CD14-positive monocyte (primary cell): ENCODE data around the gene TMEM92. TPM values are rescaled to one million over a fixed set of nuclear protein-coding genes. Genes with fewer than 3 reads are reported as not detected.
A peak's percentile ranks its signal among the peaks of the same experiment; 100 is the strongest.

Experiments used
- DNase-seq, 3 donors: peaks; one replicate each; pipeline ENCODE4 v3.0.0-alpha.2; 2011 to 2022
- H2AFZ ChIP-seq: 2 replicates; pipeline ENCODE4 v1.6.0; 2012; ENCODE audit warnings: mild to moderate bottlenecking, low read depth, low read length, inconsistent platforms; ENCODE audit not compliant: insufficient read depth, poor library complexity, severe bottlenecking
- H3K27ac ChIP-seq, 2 donors: 1 replicate in 1 of 2; 2 replicates in 1 of 2; pipeline ENCODE4 v1.5.1; 2012 to 2013; ENCODE audit warnings: low read length in 2 of 2, control low read depth in 1 of 2, inconsistent platforms in 1 of 2, low read depth in 1 of 2, mild to moderate bottlenecking in 1 of 2
- H3K27me3 ChIP-seq, 2 donors: one replicate each; pipeline versions ENCODE4 v1.6.0 to v1.6.1; 2011 to 2013; ENCODE audit warnings: low read length in 2 of 2; ENCODE audit not compliant: control insufficient read depth in 2 of 2, insufficient read depth in 2 of 2
- H3K36me3 ChIP-seq, 2 donors: replicated peaks in 1 of 2; 1 replicate in 1 of 2; 2 replicates in 1 of 2; pipeline versions ENCODE4 v1.5.1 to v1.6.1; 2012 to 2013; ENCODE audit warnings: low read length in 2 of 2, control low read depth in 1 of 2, inconsistent platforms in 1 of 2, mild to moderate bottlenecking in 1 of 2; ENCODE audit not compliant: insufficient read depth in 2 of 2, control insufficient read depth in 1 of 2
- H3K4me1 ChIP-seq, 2 donors: 1 replicate in 1 of 2; 2 replicates in 1 of 2; pipeline versions ENCODE4 v1.5.1 to v1.6.1; 2012 to 2013; ENCODE audit warnings: low read length in 2 of 2, control low read depth in 1 of 2, inconsistent platforms in 1 of 2, mild to moderate bottlenecking in 1 of 2, moderate library complexity in 1 of 2; ENCODE audit not compliant: insufficient read depth in 2 of 2, control insufficient read depth in 1 of 2
- H3K4me2 ChIP-seq: replicated peaks from 2 replicates; pipeline ENCODE3; 2012; ENCODE audit warnings: low read length, moderate library complexity, mild to moderate bottlenecking; ENCODE audit not compliant: poor library complexity, severe bottlenecking; ENCODE audit errors: extremely low read depth
- H3K4me3 ChIP-seq, 3 experiments: fragments of 200-600 bp in 1 of 3; sonication (generic) in 1 of 3; replicated peaks in 1 of 3; 1 replicate in 2 of 3; 2 replicates in 1 of 3; pipeline ENCODE4 v1.5.1; 2011 to 2013; ENCODE audit warnings: low read length in 3 of 3, mild to moderate bottlenecking in 3 of 3, control low read depth in 2 of 3, low read depth in 2 of 3, inconsistent platforms in 1 of 3, moderate library complexity in 1 of 3
- H3K79me2 ChIP-seq: 2 replicates; pipeline ENCODE4 v1.6.0; 2012; ENCODE audit warnings: mild to moderate bottlenecking, control low read depth, inconsistent platforms, low read length, moderate library complexity; ENCODE audit not compliant: insufficient read depth
- H3K9ac ChIP-seq: 2 replicates; pipeline ENCODE4 v1.6.0; 2017; ENCODE audit warnings: low read length, mild to moderate bottlenecking; ENCODE audit not compliant: insufficient read depth, poor library complexity, severe bottlenecking
- H3K9me3 ChIP-seq, 2 donors: replicated peaks in 1 of 2; 1 replicate in 1 of 2; 2 replicates in 1 of 2; pipeline versions ENCODE4 v1.5.1 to v1.6.1; 2012 to 2013; ENCODE audit warnings: low read length in 2 of 2, control low read depth in 1 of 2; ENCODE audit not compliant: control insufficient read depth in 1 of 2, insufficient read depth in 1 of 2
- H4K20me1 ChIP-seq: 2 replicates; pipeline ENCODE4 v1.6.0; 2012; ENCODE audit warnings: mild to moderate bottlenecking, low read length, control low read depth, moderate library complexity; ENCODE audit not compliant: insufficient read depth
- H3K27ac Mint-ChIP-seq, 7 donors: one replicate each; pipeline ENCODE4 v1.8.0; 2020; ENCODE audit warnings: mild to moderate bottlenecking in 7 of 7, mixed read lengths in 7 of 7, moderate library complexity in 6 of 7, inconsistent platforms in 2 of 7
- H3K27me3 Mint-ChIP-seq, 3 donors: one replicate each; pipeline ENCODE4 v1.8.0; 2021 to 2022; ENCODE audit warnings: low read depth in 3 of 3, mild to moderate bottlenecking in 3 of 3, mixed read lengths in 3 of 3, moderate library complexity in 3 of 3, inconsistent platforms in 1 of 3
- H3K36me3 Mint-ChIP-seq, 2 donors: one replicate each; pipeline ENCODE4 v1.8.0; 2020; ENCODE audit warnings: mixed read lengths in 2 of 2, inconsistent platforms in 1 of 2, mild to moderate bottlenecking in 1 of 2
- H3K4me1 Mint-ChIP-seq: one replicate; pipeline ENCODE4 v1.8.0; 2020; ENCODE audit warnings: mild to moderate bottlenecking, mixed read lengths
- H3K4me3 Mint-ChIP-seq, 2 donors: one replicate each; pipeline ENCODE4 v1.8.0; 2020; ENCODE audit warnings: mild to moderate bottlenecking in 2 of 2, mixed read lengths in 2 of 2, moderate library complexity in 1 of 2
- H3K9me3 Mint-ChIP-seq, 7 donors: one replicate each; pipeline ENCODE4 v1.8.0; 2020 to 2022; ENCODE audit warnings: mixed read lengths in 7 of 7, mild to moderate bottlenecking in 6 of 7, moderate library complexity in 6 of 7, inconsistent platforms in 2 of 7
- CTCF ChIP-seq: fragments of 200-600 bp; IDR thresholded peaks from one replicate; pipeline ENCODE4 v1.8.0; 2022; ENCODE audit warnings: antibody characterized with exemption, mild to moderate bottlenecking
- WGBS: methylation state at CpG from one replicate; pipeline ENCODE4 v1.1.5; 2013; ENCODE audit warnings: missing lambda C conversion rate; ENCODE audit not compliant: insufficient coverage; 5-methylcytosine and 5-hydroxymethylcytosine counted together
- intact Hi-C, 2 donors: fragments of 100-400 bp; cut with micrococcal nuclease; formaldehyde crosslinking; loops; one replicate each; pipeline versions ENCODE4 v1.15.0 to v1.15.1; 2023
- polyA plus RNA-seq, 3 donors: library from polyadenylated mRNA; depleted of rRNA in 1 of 3; unstranded in 2 of 3; stranded (reverse) in 1 of 3; fragments of 300-500 nt in 2 of 3; fragments of >200 nt in 1 of 3; fragmentation: Illumina TruSeq in 2 of 3; gene quantifications; 1 replicate in 2 of 3; 2 replicates in 1 of 3; pipeline ENCODE4 v1.2.3, GENCODE V29; 2012 to 2021

Gene TMEM92
- polyA plus RNA-seq, 3 donors, result not detected

- Histone ChIP-seq H4K20me1 (no peaks in the 10 kb centered on the region), H3K4me2 (peak overlapping the region; percentile 69), H3K4me1 (peaks cover 27 to 37% of the 10 kb centered on the region in 2 donors), H3K4me3 (peak overlapping the region; percentile 46 to 74 (median 50)), H3K27me3 (peaks cover 0 to 24% of the 10 kb centered on the region in 2 donors), H2AFZ (peak overlapping the region; percentile 84), H3K9me3 (no peaks in the 10 kb centered on the region), H3K79me2 (no peaks in the 10 kb centered on the region), H3K27ac (no peak overlapping the region), H3K9ac (peak overlapping the region; percentile 62), H3K36me3 (no peaks in the 10 kb centered on the region)
- Mint-ChIP-seq H3K36me3 (no peaks in the 10 kb centered on the region), H3K27me3 (peaks cover 20 to 50% (median 26%) of the 10 kb centered on the region in 3 donors), H3K4me3 (peak overlapping the region; percentile 88 to 97), H3K9me3 (peaks cover 0 to 3% (median 0%) of the 10 kb centered on the region in 7 donors), H3K27ac (peak overlapping the region in 3 of 7 donors; percentile 66 to 84 (median 78)), H3K4me1 (peaks cover 29% of the 10 kb centered on the region)
- intact Hi-C loops, result no loop called here
- TF ChIP-seq CTCF, result peak; percentile 97
- DNase-seq, result peak in 2 of 3 donors; percentile 32 to 39
- 10% methylated on average over 50 of the region's 57 CpGs for WGBS
Observed at GRCh38 chr17:50272711-50273653, 1.3 kb upstream of the TMEM92 start.

- H3K4me1 Mint-ChIP-seq, result peaks cover 29% of the 10 kb centered on the region
- Histone ChIP-seq H3K9me3 (no peaks in the 10 kb centered on the region), H3K79me2 (no peaks in the 10 kb centered on the region), H3K27me3 (peaks cover 0 to 24% of the 10 kb centered on the region in 2 donors), H3K36me3 (no peaks in the 10 kb centered on the region), H3K9ac (peak overlapping the region; percentile 62), H3K4me3 (peak overlapping the region in 2 of 3 experiments; percentile 1 to 74), H3K4me1 (peaks cover 27 to 37% of the 10 kb centered on the region in 2 donors), H2AFZ (no peak overlapping the region), H3K27ac (no peak overlapping the region), H4K20me1 (no peaks in the 10 kb centered on the region), H3K4me2 (peak overlapping the region; percentile 69)
- intact Hi-C loops, result no loop called here
- H3K9me3 Mint-ChIP-seq, result peaks cover 0 to 3% (median 0%) of the 10 kb centered on the region in 7 donors
- WGBS, result 60% methylated on average over 2 of the region's 8 CpGs
- no peak for DNase-seq
- no peak for TF ChIP-seq CTCF
- H3K27me3 Mint-ChIP-seq, result peaks cover 20 to 44% (median 26%) of the 10 kb centered on the region in 3 donors
- peak overlapping the region; percentile 52 to 79 for H3K4me3 Mint-ChIP-seq
- no peak overlapping the region for H3K27ac Mint-ChIP-seq
- H3K36me3 Mint-ChIP-seq, result no peaks in the 10 kb centered on the region
Observed at GRCh38 chr17:50273654-50274040, 619 bp upstream of the TMEM92 start.
